AG10803 (cell line): ENCODE results near the gene VRK1.
"Not testable (repeated sequence)": the region's sequence is repeated elsewhere in the genome, so short reads cannot be mapped to it uniquely, and the experiment has no call there.

Experiments
- DNase-seq: peaks from one replicate; pipeline ENCODE4 v3.0.0; 2010; ENCODE audit warnings: low read depth
- H3K4me3 ChIP-seq: 2 replicates; pipeline ENCODE4 v1.5.1; 2011; ENCODE audit warnings: mild to moderate bottlenecking, low read length, control low read depth
- TF ChIP-seq, protein P1 (sequence below): conservative IDR thresholded peaks from 2 replicates; pipeline ENCODE4 v1.5.1; 2011; ENCODE audit warnings: mild to moderate bottlenecking, low read length, control low read depth, inconsistent platforms

The VRK1 gene

DNA sequence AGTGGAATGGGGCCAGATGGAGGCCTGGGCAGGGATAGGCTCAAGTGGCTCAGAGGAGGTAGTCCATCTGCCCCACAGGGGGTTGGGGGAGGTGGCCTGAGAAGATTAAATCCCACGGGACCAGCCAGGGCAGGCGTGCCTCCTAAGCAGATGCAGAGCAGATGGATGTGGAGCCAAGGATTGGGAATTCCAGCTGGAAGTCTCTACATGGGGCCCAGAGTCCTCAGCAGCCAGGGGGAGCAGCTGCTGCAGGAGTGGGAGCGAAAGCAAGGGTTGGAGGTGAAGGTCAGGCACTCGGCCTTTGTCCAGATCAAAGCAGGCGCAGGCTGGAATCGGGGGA is 42.4 kb upstream of the VRK1 start:
- TF ChIP-seq, protein P1, sequence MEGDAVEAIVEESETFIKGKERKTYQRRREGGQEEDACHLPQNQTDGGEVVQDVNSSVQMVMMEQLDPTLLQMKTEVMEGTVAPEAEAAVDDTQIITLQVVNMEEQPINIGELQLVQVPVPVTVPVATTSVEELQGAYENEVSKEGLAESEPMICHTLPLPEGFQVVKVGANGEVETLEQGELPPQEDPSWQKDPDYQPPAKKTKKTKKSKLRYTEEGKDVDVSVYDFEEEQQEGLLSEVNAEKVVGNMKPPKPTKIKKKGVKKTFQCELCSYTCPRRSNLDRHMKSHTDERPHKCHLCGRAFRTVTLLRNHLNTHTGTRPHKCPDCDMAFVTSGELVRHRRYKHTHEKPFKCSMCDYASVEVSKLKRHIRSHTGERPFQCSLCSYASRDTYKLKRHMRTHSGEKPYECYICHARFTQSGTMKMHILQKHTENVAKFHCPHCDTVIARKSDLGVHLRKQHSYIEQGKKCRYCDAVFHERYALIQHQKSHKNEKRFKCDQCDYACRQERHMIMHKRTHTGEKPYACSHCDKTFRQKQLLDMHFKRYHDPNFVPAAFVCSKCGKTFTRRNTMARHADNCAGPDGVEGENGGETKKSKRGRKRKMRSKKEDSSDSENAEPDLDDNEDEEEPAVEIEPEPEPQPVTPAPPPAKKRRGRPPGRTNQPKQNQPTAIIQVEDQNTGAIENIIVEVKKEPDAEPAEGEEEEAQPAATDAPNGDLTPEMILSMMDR = no peak
- H3K4me3 ChIP-seq = no peak overlapping the region
- peak; percentile 28 for DNase-seq

DNA sequence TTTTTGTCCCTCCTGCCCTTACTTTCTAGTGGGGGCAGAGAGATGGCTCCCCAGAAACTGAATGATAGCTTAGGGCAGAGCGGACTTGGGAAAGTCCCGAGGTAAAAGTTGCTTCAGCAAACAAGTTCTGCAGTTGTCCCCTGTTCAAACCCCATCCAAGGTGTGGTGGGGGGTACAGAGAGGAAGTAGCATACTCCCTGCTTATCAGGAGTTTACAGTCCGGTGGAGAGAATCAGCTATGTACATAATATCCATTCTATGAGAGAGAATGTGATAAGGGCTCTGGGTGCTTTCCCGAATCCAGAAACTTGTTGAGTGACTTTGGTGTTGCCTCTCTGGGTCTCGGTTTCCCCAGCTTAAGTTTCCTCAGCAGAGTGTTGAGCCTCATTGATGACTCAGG is 40.4 kb upstream of the VRK1 start:
- no peak for DNase-seq
- H3K4me3 ChIP-seq = no peak overlapping the region
- TF ChIP-seq, protein P1 = no peak

DNA sequence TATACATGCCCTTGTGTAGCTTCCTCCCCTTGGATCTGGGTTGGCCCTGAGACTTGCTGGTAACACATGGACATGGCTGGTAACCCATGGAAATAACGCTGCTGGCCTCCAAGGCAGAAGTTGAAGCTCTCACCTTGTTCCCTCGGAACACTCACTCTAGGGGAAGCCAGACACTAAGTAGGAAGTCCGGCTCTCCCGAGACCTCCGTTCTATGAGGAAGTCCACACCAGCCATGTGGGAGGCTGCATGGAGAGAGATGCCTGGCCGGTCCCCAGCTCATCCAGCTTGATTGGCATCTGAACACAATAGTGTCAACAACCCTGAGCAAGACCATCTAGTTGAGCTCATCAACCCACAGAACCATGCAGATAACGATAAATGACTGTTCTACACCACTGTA is 39.7 kb upstream of the VRK1 start:
- H3K4me3 ChIP-seq = no peak overlapping the region

DNA sequence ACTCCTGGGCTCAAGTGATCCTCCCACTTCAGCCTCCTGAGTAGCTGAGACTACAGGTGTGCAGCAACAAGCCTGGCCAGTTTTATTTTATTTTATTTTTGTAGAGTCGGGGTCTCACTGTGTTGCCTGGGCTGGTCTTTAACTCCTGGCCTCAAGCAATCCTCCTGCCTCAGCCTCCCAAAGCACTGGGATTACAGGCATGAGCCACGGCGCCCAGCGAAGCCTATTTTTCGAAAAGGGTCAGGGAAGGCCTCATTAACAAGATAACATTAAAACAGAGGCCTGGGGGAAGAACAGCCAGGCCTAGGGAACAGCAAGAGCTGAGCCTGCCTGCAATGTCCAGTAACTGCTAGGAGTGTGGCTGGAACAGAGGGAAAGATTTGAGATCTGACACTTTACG is 36.1 kb upstream of the VRK1 start:
- TF ChIP-seq, protein P1 = no peak
- DNase-seq = no peak
- H3K4me3 ChIP-seq = no peak overlapping the region

More for the DNA sequence above, 39.7 kb upstream of the VRK1 start:
- DNase-seq = no peak
- TF ChIP-seq, protein P1 = no peak

DNA sequence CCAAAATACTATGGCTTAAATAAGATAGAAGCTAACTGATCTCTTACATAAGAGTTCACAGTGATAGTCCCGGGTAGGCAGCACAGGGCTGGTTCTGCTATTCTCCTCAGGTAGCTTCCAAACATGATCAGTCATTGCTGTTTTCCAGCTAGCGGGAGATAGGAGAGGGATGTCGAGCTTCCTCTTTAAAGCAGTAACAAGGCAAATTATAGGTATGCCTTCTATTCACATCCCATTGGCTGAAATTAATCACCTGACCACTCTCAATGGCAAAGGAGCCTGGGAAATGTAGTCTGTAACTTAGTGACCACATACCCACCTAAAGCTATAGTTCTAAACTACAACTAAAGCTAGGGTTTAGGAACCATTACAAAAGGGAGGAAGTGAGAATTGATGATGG is 34.5 kb upstream of the VRK1 start:
- TF ChIP-seq, protein P1 = no peak
- H3K4me3 ChIP-seq = no peak overlapping the region
- peak; percentile 16 for DNase-seq

DNA sequence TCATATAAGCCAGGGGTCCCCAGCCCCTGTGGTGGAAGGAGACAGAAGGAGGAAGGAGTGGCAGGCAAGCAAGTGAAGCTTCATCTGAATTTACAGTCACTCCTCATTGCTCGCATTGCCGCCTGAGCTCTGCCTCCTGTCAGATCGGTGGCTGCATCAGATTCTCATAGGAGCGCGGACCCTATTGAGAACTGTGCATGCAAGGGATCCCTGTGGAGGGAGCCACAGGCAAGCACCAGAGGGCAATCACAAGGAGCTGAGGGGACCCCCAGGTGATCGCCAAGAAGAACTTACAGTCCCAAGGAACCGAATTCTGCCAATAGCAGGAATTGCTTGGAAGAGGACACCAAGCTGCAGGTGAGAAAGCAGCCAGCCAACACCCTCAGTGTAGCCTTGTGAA is 33.2 kb upstream of the VRK1 start:
- TF ChIP-seq, protein P1 = no peak
- no peak for DNase-seq
- no peak overlapping the region for H3K4me3 ChIP-seq

DNA sequence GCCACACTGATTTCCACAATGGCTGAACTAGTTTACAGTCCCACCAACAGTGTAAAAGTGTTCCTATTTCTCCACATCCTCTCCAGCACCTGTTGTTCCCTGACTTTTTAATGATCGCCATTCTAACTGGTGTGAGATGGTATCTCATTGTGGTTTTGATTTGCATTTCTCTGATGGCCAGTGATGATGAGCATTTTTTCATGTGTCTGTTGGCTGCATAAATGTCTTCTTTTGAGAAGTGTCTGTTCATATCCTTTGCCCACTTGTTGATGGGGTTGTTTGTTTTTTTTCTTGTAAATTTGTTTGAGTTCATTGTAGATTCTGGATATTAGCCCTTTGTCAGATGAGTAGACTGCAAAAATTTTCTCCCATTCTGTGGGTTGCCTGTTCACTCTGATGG is 32.0 kb upstream of the VRK1 start:
- not testable (repeated sequence) for H3K4me3 ChIP-seq, DNase-seq

DNA sequence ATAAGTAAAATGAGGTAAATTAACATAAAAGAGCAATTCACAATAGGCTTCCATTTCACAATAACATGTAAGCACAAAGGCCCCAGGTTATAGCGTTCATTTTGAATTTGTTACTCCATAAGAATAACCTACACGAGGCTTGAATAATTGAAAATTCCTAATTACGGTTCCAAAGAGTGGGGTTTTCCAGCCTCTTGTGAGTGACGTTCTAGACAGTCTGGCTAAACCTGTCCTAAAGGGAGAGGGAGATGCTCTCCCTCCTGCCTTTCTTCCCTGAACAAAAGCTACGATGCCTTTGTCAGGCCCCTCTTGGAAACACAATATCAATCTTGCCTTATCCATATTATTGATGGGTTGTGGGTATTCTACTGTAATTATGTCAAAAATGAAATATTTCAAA is 24.3 kb upstream of the VRK1 start:
- DNase-seq = no peak
- TF ChIP-seq, protein P1 = no peak
- no peak overlapping the region for H3K4me3 ChIP-seq
